HL-60 (cell line): Measurements from ENCODE around the gene PCGF3.

Experiments
- DNase-seq, 2 experiments: peaks; one replicate each; pipeline ENCODE4 v3.0.0-alpha.2; 2010 to 2020; ENCODE audit warnings: low read depth in 1 of 2, low spot score in 1 of 2
- H3K27ac ChIP-seq: fragments of 250-450 bp; sonication (Bioruptor Pico); replicated peaks from 2 replicates; pipeline ENCODE4 v1.5.1; 2020; ENCODE audit warnings: mild to moderate bottlenecking, moderate library complexity
- H3K27me3 ChIP-seq: fragments of 250-450 bp; sonication (Bioruptor Pico); 2 replicates; pipeline ENCODE4 v1.5.1; 2021; ENCODE audit warnings: mild to moderate bottlenecking, moderate library complexity; ENCODE audit not compliant: insufficient read depth, poor library complexity, severe bottlenecking
- H3K4me3 ChIP-seq: replicated peaks from 2 replicates; pipeline ENCODE4 v1.5.1; 2011; ENCODE audit warnings: mild to moderate bottlenecking, control low read depth, low read length; ENCODE audit not compliant: insufficient read depth
- CTCF ChIP-seq: IDR thresholded peaks from one replicate; pipeline ENCODE4 v1.5.1; 2011; ENCODE audit warnings: low read length, control low read depth, inconsistent platforms; ENCODE audit not compliant: insufficient read depth
- GABPA ChIP-seq: IDR thresholded peaks from 2 replicates; pipeline ENCODE4 v1.6.1; 2012; ENCODE audit warnings: low read depth
- POLR2AphosphoS5 ChIP-seq: IDR thresholded peaks from 2 replicates; pipeline ENCODE4 v1.6.1; 2012; ENCODE audit warnings: low read depth
- REST ChIP-seq: IDR thresholded peaks from 2 replicates; pipeline ENCODE4 v1.6.1; 2012; ENCODE audit warnings: low read depth; ENCODE audit not compliant: insufficient replicate concordance
- SPI1 ChIP-seq: IDR thresholded peaks from 2 replicates; pipeline ENCODE4 v1.6.1; 2012; ENCODE audit warnings: low read depth, mild to moderate bottlenecking, borderline replicate concordance

Gene PCGF3

DNA sequence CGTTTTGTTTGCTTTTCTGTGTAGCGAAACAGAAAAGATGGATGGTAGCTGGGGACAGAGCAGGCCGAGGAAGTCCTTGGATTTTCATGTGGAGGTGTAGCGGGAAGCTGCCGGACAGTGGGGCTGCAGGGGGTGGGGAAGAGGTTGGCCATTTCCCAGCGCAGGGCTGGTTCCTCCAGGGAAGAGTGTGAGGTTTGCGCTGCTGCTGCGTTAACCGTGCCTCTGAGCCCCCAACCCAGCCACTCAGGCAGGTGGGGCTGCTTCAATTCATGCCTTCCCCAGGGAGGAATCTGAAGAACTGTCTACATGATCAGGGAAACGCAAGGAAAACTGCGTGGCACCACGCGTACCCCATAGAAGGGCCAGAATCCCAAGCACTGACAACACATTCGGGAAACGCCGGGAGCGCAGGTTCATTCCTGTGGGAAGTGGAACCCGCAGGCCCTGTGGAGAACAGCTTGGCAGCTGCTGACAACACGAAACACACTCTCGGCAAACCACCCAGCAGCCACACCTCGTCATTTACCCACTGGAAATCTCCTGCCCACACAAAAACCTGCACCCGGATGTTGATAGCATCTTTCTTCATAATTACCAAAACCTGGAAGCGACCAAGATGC, 57.7 kb downstream of the PCGF3 start:
- TF ChIP-seq POLR2AphosphoS5, result peak; percentile 19
- TF ChIP-seq REST, result no peak
- no peaks in the 10 kb centered on the region for H3K27me3 ChIP-seq
- no peak overlapping the region for H3K4me3 ChIP-seq
- DNase-seq, result no peak
- no peak overlapping the region for H3K27ac ChIP-seq

- no peak overlapping the region for H3K4me3 ChIP-seq
- no peak overlapping the region for H3K27ac ChIP-seq
- H3K27me3 ChIP-seq, result no peaks in the 10 kb centered on the region
- DNase-seq, result no peak
- TF ChIP-seq REST (no peak), POLR2AphosphoS5 (peak; percentile 27; the same call in 1 of the 2 replicates)
Measured at GRCh38 chr4:763922-764321, 58.3 kb downstream of the PCGF3 start.

- H3K27ac ChIP-seq, result no peak overlapping the region
- no peak for DNase-seq
Measured at GRCh38 chr4:764405-765169, 59.0 kb downstream of the PCGF3 start.

DNA sequence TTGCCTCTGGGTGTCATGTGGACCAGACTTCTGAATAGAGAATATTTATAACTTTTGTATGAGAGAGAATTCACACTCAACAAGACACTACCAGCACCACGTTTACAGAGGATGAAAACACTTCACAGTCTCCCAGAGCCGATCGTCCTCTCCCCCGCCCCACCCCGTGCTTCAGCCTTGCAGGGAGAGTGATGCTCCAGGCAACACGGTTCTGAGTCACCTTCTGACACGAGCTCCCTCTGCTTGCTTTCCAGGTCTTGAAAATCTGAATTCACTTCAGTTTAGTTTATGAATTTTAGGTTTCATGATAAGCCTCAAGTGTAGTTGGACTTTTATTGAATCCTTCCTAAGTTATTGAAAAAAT, 60.5 kb downstream of the PCGF3 start:
- no peak for DNase-seq
- no peak overlapping the region for H3K4me3 ChIP-seq
- no peaks in the 10 kb centered on the region for H3K27me3 ChIP-seq
- TF ChIP-seq POLR2AphosphoS5 (no peak), CTCF (no peak), SPI1 (no peak), GABPA (no peak), REST (no peak)
- no peak overlapping the region for H3K27ac ChIP-seq

More at GRCh38 chr4:764405-765169, 59.0 kb downstream of the PCGF3 start:
- Histone ChIP-seq H3K27me3 (no peaks in the 10 kb centered on the region), H3K4me3 (no peak overlapping the region)
- no peak for TF ChIP-seq GABPA
- peak; percentile 32; the same call in 1 of the 2 replicates for TF ChIP-seq POLR2AphosphoS5
